ENCODE measurements around the gene HOXB1. TPM values are rescaled to one million over a fixed set of nuclear protein-coding genes. Genes with fewer than 3 reads are reported as not detected.

Gene HOXB1
- total and polyA plus RNA-seq, 2 experiments from 2014 or later = not detected

DNA sequence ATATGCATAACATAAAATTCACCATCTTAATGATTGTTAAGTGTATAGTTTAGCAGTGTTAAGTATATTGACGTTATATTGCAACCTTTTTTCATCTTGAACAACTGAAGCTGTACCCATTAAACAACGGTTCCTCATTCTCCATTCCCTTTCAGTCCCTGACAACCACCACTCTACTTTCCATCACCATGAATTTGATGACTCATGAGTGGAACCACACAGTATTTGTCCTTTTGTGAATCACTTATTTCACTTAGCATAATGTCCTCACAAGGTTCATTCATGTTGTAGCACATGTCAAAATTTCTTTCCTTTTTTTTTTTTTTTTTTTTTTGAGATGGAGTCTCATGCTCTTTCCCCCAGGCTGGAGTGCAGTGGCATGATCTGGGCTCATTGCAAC, 46.0 kb downstream of the HOXB1 start:
- TF ChIP-seq EZH2 (IDR thresholded peaks at IDR 0.05; ENCODE audit: low read depth, unreplicated experiment) (no peak), POLR2AphosphoS5 (IDR thresholded peaks at IDR 0.05; ENCODE audit: low read depth) (no peak)
- Mint-ChIP-seq H3K27me3 (ENCODE audit: insufficient read depth, low read depth, poor library complexity) (peaks cover 14% of the 10 kb centered on the region), H3K4me1 (peaks cover 11% of the 10 kb centered on the region), H3K27ac (no peak overlapping the region), H3K36me3 (ENCODE audit: low read depth) (no peaks in the 10 kb centered on the region), H3K9me3 (no peaks in the 10 kb centered on the region; the same call in 2 of the 3 replicates), H3K4me3 (no peak overlapping the region)
- Histone ChIP-seq H3K27me3 (ENCODE audit: insufficient read depth) (peaks cover 7% of the 10 kb centered on the region; the same call in 1 of the 2 replicates), H3K4me3 (no peak overlapping the region), H4K20me1 (replicated peaks; ENCODE audit: insufficient read depth) (0 out of 2 replicates have a peak, but pooled peaks cover 5% of the 10 kb centered on the region), H3K27ac (ENCODE audit: low read depth) (no peak overlapping the region), H3K9me2 (ENCODE audit: insufficient read depth) (no peaks in the 10 kb centered on the region), H3K4me1 (ENCODE audit: insufficient read depth) (peaks cover 8% of the 10 kb centered on the region; the same call in 1 of the 2 replicates), H3F3A (replicated peaks; ENCODE audit: low read depth) (0 out of 2 replicates have a peak, but pooled peaks cover 3% of the 10 kb centered on the region), H3K36me3 (ENCODE audit: insufficient read depth) (no peaks in the 10 kb centered on the region), H3K79me2 (replicated peaks; ENCODE audit: insufficient read depth) (no peaks in the 10 kb centered on the region), H2AFZ (no peak overlapping the region), H3K4me2 (no peak overlapping the region)
- ATAC-seq = no peak
- DNase-seq (ENCODE audit: low spot score) = no peak

- ATAC-seq = no peak
- no peak overlapping the region for H3K4me2 ChIP-seq
- peaks cover 5% of the 10 kb centered on the region; the same call in 1 of the 2 replicates for H3K27me3 ChIP-seq (ENCODE audit: insufficient read depth)
Observed at GRCh38 chr17:48484256-48484655, 46.6 kb downstream of the HOXB1 start.

More at GRCh38 chr17:48484256-48484655, 46.6 kb downstream of the HOXB1 start:
- DNase-seq (ENCODE audit: low spot score) = no peak
- H3K4me1 ChIP-seq (ENCODE audit: insufficient read depth) = peaks cover 3% of the 10 kb centered on the region; the same call in 1 of the 2 replicates
- no peaks in the 10 kb centered on the region for H3K79me2 ChIP-seq (replicated peaks; ENCODE audit: insufficient read depth)
- H3K36me3 Mint-ChIP-seq (ENCODE audit: low read depth) = no peaks in the 10 kb centered on the region
- H3K27me3 Mint-ChIP-seq (ENCODE audit: insufficient read depth, low read depth, poor library complexity) = peaks cover 14% of the 10 kb centered on the region
- H2AFZ ChIP-seq = no peak overlapping the region
- no peak overlapping the region for H3K4me3 Mint-ChIP-seq
- H3K9me3 Mint-ChIP-seq = no peaks in the 10 kb centered on the region; the same call in 2 of the 3 replicates
- H3K36me3 ChIP-seq (ENCODE audit: insufficient read depth) = no peaks in the 10 kb centered on the region
- peaks cover 6% of the 10 kb centered on the region for H3K4me1 Mint-ChIP-seq
- no peak overlapping the region for H3K27ac Mint-ChIP-seq
- H3K27ac ChIP-seq (ENCODE audit: low read depth) = no peak overlapping the region
- no peaks in the 10 kb centered on the region for H3F3A ChIP-seq (replicated peaks; ENCODE audit: low read depth)
- TF ChIP-seq ZNF462 (CRISPR knock-in tag; IDR thresholded peaks at IDR 0.05) = no peak
- TF ChIP-seq ETS1 (IDR thresholded peaks at IDR 0.05) = no peak
- TF ChIP-seq ZNF114 (CRISPR knock-in tag; IDR thresholded peaks at IDR 0.05) = no peak
- TF ChIP-seq ZNF331 (CRISPR knock-in tag; IDR thresholded peaks at IDR 0.05; ENCODE audit: low read depth) = no peak
- no peaks in the 10 kb centered on the region for H4K20me1 ChIP-seq (replicated peaks; ENCODE audit: insufficient read depth)
- no peaks in the 10 kb centered on the region for H3K9me2 ChIP-seq (ENCODE audit: insufficient read depth)
- no peak overlapping the region for H3K4me3 ChIP-seq

Data from GM23338 (cell line).